ENCODE measurements around the gene TKT. TPM values are rescaled to one million over a fixed set of nuclear protein-coding genes. Genes with fewer than 3 reads are reported as not detected.

The TKT gene
- total RNA-seq, 1 donor from 2014 or later: 423 TPM

- peaks cover 12% of the 10 kb centered on the region for H3K4me1 ChIP-seq
- intact Hi-C loops (cut with DNase I): no loop called here
- H3K27ac ChIP-seq: no peak overlapping the region
- H3K36me3 ChIP-seq: peaks cover 0 to 46% of the 10 kb centered on the region in 2 donors
- H3K4me3 ChIP-seq: no peak overlapping the region
- no peaks in the 10 kb centered on the region for H3K27me3 ChIP-seq
- TF ChIP-seq POLR2AphosphoS5 (IDR thresholded peaks at IDR 0.05; ENCODE audit: insufficient read depth in 1 of 2, low read depth in 1 of 2) (no peak), CTCF (IDR thresholded peaks at IDR 0.05) (no peak), POLR2A (IDR thresholded peaks at IDR 0.05) (no peak)
- H3K9me3 ChIP-seq: no peaks in the 10 kb centered on the region
- DNase-seq (ENCODE audit: extremely low spot score in 2 of 2): no peak
Measured at GRCh38 chr3:53188720-53189119, 67.1 kb downstream of the TKT start.

GRCh38 chr3:53188136-53188685 is 67.6 kb downstream of the TKT start:
- H3K27me3 ChIP-seq: no peaks in the 10 kb centered on the region
- no peak overlapping the region for H3K27ac ChIP-seq
- peaks cover 0 to 50% of the 10 kb centered on the region in 2 donors for H3K36me3 ChIP-seq
- no peaks in the 10 kb centered on the region for H3K9me3 ChIP-seq
- peaks cover 6% of the 10 kb centered on the region for H3K4me1 ChIP-seq
- TF ChIP-seq CTCF (IDR thresholded peaks at IDR 0.05) (no peak), POLR2AphosphoS5 (IDR thresholded peaks at IDR 0.05; ENCODE audit: insufficient read depth in 1 of 2, low read depth in 1 of 2) (no peak)
- H3K4me3 ChIP-seq: no peak overlapping the region
- intact Hi-C loops (cut with DNase I): no loop called here
- no peak for DNase-seq (ENCODE audit: extremely low spot score in 2 of 2)

- Histone ChIP-seq H3K9me3 (no peaks in the 10 kb centered on the region), H3K27me3 (no peaks in the 10 kb centered on the region), H3K4me1 (no peaks in the 10 kb centered on the region), H3K4me3 (no peak overlapping the region), H3K27ac (no peak overlapping the region), H3K36me3 (peaks cover 0 to 56% of the 10 kb centered on the region in 2 donors)
- no peak for DNase-seq (ENCODE audit: extremely low spot score in 2 of 2)
- intact Hi-C loops (cut with DNase I): no loop called here
- TF ChIP-seq POLR2AphosphoS5 (IDR thresholded peaks at IDR 0.05; ENCODE audit: insufficient read depth in 1 of 2, low read depth in 1 of 2) (no peak), CTCF (IDR thresholded peaks at IDR 0.05) (no peak), POLR2A (IDR thresholded peaks at IDR 0.05) (no peak)
Measured at GRCh38 chr3:53187430-53187829, 68.4 kb downstream of the TKT start.

DNA sequence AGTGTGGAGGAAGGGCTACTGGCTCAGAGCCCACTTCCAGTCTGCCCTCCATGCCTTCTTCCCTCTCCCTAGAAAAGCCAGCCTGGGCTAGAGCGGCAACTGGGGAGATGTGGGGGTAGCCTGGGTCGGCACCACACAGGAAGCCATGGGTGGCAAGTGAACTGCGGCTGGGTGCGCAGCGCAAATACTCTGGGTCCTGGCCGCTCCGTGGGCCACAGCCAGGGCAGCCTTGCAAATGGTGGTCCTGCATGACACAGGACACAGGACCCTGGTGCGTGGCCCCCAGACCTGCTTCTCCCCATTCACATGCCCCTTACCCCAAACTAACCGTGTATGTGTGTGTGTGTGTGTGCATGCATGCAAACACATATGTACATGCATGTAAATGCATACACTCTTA is 69.1 kb downstream of the TKT start:
- no peak overlapping the region for H3K27ac ChIP-seq
- no peaks in the 10 kb centered on the region for H3K9me3 ChIP-seq
- peaks cover 0 to 61% of the 10 kb centered on the region in 2 donors for H3K36me3 ChIP-seq
- TF ChIP-seq POLR2AphosphoS5 (IDR thresholded peaks at IDR 0.05; ENCODE audit: insufficient read depth in 1 of 2, low read depth in 1 of 2) (no peak), POLR2A (IDR thresholded peaks at IDR 0.05) (no peak), CTCF (IDR thresholded peaks at IDR 0.05) (no peak)
- intact Hi-C loops (cut with DNase I): no loop called here
- DNase-seq (ENCODE audit: extremely low spot score in 2 of 2): no peak
- H3K4me1 ChIP-seq: no peaks in the 10 kb centered on the region
- H3K4me3 ChIP-seq: no peak overlapping the region
- no peaks in the 10 kb centered on the region for H3K27me3 ChIP-seq

- DNase-seq (ENCODE audit: extremely low spot score in 2 of 2): no peak
- Histone ChIP-seq H3K36me3 (peaks cover 0 to 67% of the 10 kb centered on the region in 2 donors), H3K9me3 (no peaks in the 10 kb centered on the region), H3K4me1 (no peaks in the 10 kb centered on the region), H3K27me3 (no peaks in the 10 kb centered on the region), H3K27ac (no peak overlapping the region), H3K4me3 (no peak overlapping the region)
- TF ChIP-seq POLR2AphosphoS5 (IDR thresholded peaks at IDR 0.05; ENCODE audit: insufficient read depth in 1 of 2, low read depth in 1 of 2) (no peak), CTCF (IDR thresholded peaks at IDR 0.05) (no peak), POLR2A (IDR thresholded peaks at IDR 0.05) (no peak)
- intact Hi-C loops (cut with DNase I): no loop called here
Measured at GRCh38 chr3:53185761-53186465, 69.9 kb downstream of the TKT start.

All from vagina (tissue), 2 donors.